ENCODE results near the gene VPS37C.

VPS37C gene

DNA sequence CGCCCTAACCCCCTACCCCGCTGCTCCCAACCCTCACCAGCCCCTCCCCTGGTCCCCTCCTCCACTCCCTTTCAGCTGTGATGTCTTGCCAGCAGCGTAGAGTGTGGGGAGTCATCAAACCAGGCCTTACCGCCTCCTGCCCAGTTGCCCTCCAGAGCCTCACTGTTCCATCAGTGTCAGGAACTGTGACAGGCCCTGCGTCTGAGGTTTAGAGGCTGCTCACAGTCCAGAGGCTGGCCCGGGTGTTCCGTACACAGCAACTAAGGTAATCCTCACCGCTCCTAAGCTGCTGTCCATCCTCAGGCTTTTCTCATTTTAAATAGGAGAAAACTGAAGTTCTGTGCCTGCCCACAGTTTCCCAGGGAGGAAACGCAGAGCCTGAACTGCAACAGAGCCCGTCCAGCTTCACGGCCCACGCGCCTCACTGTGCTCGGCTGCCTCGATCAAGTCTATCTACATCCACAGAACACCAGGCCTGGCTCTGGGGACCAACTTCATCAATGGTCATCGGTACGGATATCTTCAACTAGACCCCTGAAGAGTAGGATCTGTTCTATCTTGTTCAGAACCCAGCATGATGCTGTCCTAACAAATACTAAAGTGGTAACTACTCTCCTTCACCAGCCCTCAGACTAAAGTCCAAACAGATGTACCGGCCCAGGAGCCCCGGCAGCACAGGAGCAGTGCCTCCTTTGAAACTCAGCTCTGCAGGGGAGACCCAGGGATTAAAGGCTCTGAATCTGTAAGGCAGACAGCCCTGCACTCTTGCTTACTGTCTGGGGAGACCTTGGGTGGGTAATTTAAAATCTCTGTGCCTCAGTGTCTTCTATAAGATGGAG is 10.3 kb downstream of the VPS37C start:
- no peak for TF ChIP-seq ZFX (IDR thresholded peaks at IDR 0.05; ENCODE audit: borderline replicate concordance)
- TF ChIP-seq, protein P1, sequence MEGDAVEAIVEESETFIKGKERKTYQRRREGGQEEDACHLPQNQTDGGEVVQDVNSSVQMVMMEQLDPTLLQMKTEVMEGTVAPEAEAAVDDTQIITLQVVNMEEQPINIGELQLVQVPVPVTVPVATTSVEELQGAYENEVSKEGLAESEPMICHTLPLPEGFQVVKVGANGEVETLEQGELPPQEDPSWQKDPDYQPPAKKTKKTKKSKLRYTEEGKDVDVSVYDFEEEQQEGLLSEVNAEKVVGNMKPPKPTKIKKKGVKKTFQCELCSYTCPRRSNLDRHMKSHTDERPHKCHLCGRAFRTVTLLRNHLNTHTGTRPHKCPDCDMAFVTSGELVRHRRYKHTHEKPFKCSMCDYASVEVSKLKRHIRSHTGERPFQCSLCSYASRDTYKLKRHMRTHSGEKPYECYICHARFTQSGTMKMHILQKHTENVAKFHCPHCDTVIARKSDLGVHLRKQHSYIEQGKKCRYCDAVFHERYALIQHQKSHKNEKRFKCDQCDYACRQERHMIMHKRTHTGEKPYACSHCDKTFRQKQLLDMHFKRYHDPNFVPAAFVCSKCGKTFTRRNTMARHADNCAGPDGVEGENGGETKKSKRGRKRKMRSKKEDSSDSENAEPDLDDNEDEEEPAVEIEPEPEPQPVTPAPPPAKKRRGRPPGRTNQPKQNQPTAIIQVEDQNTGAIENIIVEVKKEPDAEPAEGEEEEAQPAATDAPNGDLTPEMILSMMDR (IDR thresholded peaks at IDR 0.05), result no peak

DNA sequence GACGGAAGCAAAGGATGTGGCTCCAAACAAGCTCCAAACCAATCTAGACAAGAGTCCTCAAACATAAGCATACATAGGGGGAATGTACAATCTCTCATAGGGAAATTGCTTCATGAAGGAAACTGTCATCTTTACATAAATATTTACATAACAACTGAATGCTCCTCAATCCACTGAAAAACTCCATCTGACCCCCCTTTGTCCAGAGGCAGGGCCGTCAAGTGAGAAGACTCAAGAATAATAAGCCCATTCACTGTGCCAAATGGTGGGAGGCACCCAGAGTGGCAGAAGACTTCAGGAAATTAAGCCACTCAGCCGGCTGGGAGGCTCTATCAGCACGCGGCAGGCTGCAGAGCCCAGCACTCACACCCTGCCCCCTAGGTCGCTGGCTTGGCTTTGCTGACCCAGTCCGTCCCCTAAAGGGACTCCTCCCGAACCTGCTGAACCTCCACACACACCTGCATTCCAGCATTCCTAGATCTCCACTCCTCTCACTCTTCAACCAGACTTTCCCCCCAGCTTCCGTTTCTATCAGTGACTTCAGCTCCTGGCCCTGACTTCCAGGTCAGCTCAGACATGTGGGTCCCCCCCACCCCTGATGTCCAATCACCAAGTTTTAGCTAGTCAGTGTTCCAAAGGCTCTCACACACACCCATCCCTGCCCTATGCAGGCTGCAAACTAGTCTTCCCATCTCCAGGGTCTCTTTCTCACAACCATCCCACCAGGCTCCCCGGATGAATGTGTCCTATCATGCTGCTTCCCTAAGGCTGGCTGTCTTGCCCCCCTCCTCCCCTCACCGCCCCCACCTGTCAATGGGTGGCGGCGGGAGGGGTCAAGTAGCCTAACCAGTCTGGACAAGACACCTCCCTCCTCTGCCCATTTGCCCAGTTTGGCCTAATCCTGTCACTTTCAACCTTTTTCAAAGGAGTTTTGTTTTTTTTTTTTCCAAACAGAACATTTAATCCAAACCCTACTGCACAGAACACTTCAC is 11.3 kb downstream of the VPS37C start:
- H3K27ac ChIP-seq, result no peak overlapping the region; the same call in 1 of the 2 replicates
- no peak for TF ChIP-seq ZFX (IDR thresholded peaks at IDR 0.05; ENCODE audit: borderline replicate concordance)
- TF ChIP-seq, protein P1 (IDR thresholded peaks at IDR 0.05), result no peak

More for the DNA sequence above, 10.3 kb downstream of the VPS37C start:
- H3K27ac ChIP-seq, result no peak overlapping the region

DNA sequence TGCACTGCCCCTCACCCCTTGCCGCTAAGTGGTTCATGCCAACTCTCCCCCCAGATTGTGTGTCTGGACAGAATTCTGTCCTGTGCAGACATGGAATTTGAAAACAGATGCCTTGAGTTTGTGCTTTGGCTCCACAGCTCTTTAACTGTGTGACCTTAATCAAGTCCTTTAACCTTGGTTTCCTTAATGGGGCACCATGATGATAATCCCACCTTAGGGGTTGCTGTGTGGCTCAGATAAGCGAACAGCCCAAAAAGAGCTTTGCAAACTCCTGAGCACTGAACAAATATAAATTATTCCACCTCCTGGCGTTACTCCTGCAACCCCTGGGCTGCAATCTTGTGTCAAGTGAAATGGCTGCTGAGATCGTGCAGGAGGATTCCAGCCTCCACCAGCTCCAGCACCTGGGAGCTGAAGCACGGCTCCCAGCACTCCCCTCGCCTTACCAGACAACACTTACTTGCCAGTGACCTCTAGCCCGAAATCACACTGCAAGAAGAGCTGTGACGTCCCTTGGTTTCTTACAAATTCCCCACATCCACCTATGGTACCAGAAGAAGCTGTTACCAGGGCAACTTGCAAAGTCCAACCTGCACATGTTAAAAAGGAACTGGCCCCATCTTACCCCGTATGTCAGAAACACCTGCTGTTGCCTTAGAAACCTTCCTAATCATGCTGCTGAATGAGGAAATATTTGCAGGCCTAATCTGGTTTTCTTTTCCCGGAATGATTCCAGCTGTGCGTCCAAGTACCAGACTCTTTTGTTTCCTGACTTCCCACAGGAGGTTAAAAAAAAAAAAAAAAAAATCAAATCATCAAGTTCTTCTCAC is 13.2 kb downstream of the VPS37C start:
- TF ChIP-seq ZFX (IDR thresholded peaks at IDR 0.05; ENCODE audit: borderline replicate concordance), result no peak
- TF ChIP-seq, protein P1 (IDR thresholded peaks at IDR 0.05), result no peak
- no peak overlapping the region for H3K27ac ChIP-seq

DNA sequence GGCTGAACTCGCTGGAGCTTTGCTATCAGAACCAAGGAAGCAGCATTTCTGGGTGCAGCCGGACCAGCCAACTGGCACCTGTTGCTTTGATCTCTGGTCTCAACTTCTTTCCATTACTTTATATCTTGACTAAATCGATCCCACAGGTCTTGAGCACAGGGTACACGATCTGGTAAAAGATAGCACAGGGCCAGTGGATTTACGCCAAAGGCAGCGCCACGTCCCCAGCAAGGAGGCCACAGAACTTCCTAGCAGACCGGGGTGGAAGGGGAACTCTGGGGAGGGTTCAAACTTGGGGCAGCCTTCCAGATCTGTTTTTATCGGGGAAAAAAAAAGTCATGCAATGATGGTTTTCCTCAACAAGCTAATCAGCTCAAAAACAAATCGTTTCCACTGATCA is 14.0 kb downstream of the VPS37C start:
- TF ChIP-seq, protein P1 (IDR thresholded peaks at IDR 0.05), result no peak
- TF ChIP-seq ZFX (IDR thresholded peaks at IDR 0.05; ENCODE audit: borderline replicate concordance), result no peak

DNA sequence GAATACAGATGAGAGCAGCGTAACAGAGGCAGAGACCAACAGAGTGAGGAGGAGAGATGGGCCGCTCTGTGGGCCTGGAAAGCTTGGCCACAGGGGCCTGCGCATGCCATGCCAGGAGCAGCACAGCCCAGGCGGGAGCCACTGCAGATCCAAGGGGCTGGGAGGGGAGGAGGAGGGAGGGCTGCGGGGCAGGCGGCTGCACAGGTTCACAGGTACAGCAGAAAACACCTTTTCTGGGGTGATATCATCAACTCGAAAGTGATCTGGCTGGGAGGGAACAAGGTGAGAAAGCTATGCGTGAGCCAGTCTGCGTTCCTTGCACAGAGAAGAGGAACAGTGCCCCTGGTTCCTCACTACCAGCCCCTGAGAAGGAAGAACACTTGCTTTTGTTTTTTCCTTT is 14.8 kb downstream of the VPS37C start:
- H3K27ac ChIP-seq, result no peak overlapping the region
- TF ChIP-seq, protein P1 (IDR thresholded peaks at IDR 0.05), result no peak
- TF ChIP-seq ZFX (IDR thresholded peaks at IDR 0.05; ENCODE audit: borderline replicate concordance), result no peak

More for the DNA sequence above, 14.0 kb downstream of the VPS37C start:
- no peak overlapping the region for H3K27ac ChIP-seq

DNA sequence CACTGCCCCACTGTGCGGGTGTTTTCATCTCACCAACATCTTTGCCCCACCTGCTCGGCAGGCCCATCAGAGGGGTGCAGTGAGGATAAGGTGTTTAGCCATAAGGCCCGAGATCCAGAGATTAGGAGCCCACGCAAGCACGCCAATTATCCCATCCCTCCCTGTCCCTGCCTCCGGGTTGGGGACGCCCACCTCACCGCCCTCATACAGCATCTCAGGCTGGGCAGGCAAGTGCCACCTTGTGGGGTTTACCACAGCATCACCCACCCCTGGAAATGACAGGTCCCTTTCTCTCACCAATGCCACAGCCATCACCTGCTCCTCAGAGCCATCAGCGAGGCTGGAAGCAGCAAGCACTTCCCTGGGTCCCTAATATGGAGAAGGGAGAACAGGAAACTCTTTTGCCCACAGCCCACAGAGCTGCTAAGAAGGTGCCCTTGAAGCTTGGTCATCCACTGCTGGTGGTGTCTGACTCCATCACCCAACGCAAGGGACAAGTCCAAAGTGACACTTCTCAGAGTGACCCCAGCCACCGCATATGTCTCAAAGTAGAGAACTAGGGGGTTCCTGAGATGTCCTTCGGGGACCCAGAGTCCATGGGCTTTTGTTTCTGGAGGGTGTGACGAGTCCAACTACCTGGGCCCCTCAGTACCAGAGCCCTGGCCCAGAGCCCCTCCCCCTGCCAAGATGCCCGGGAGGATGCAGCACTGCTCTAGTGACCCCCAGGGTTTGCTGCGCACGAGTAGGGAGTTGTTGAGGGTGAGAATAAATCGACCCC is 15.8 kb downstream of the VPS37C start:
- no peak overlapping the region for H3K27ac ChIP-seq
- no peak for TF ChIP-seq ZFX (IDR thresholded peaks at IDR 0.05; ENCODE audit: borderline replicate concordance)
- TF ChIP-seq, protein P1 (IDR thresholded peaks at IDR 0.05), result no peak

Data from 22Rv1 (cell line).